A673 (cell line): ENCODE measurements around the gene EPHX1.

Source experiments
- EZH2 ChIP-seq: fragments of 200-600 bp; sonication (generic); IDR thresholded peaks from 2 replicates; pipeline ENCODE4 v1.6.1; 2017; ENCODE audit warnings: borderline replicate concordance, low read depth, mild to moderate bottlenecking, mixed read lengths, antibody characterized with exemption, low read length; ENCODE audit not compliant: poor library complexity, severe bottlenecking
- TF ChIP-seq, protein P1 (sequence below): fragments of 300-800, 200-600 bp; sonication (generic); conservative IDR thresholded peaks from 2 replicates; pipeline ENCODE4 v1.5.1; 2017; ENCODE audit warnings: low read depth, mild to moderate bottlenecking, antibody characterized with exemption, low read length, moderate library complexity, mixed read lengths

DNA sequence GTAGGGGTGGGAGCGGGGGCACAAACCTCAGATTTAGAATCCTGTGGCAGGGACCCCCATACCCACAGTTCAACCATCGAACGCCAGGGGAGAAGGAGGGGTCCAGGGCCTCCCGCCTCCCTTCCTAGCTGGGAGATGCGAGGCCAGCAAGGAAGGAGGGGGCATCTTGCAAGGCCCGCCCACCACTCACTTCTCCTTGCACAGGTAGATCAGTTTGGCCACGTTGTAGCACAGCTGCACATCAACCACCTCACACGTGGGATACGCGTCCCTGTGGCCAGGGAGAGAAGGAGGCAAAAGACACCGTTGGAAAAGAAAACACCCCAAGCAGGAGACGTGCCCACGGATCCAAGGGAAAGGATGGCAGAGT, 52.6 kb downstream of the EPHX1 start:
- TF ChIP-seq, protein P1, sequence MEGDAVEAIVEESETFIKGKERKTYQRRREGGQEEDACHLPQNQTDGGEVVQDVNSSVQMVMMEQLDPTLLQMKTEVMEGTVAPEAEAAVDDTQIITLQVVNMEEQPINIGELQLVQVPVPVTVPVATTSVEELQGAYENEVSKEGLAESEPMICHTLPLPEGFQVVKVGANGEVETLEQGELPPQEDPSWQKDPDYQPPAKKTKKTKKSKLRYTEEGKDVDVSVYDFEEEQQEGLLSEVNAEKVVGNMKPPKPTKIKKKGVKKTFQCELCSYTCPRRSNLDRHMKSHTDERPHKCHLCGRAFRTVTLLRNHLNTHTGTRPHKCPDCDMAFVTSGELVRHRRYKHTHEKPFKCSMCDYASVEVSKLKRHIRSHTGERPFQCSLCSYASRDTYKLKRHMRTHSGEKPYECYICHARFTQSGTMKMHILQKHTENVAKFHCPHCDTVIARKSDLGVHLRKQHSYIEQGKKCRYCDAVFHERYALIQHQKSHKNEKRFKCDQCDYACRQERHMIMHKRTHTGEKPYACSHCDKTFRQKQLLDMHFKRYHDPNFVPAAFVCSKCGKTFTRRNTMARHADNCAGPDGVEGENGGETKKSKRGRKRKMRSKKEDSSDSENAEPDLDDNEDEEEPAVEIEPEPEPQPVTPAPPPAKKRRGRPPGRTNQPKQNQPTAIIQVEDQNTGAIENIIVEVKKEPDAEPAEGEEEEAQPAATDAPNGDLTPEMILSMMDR = no peak
- no peak for TF ChIP-seq EZH2
